GM12878 (cell line): ENCODE results near the gene SPIB. TPM values are rescaled to one million over a fixed set of nuclear protein-coding genes. Genes with fewer than 3 reads are reported as not detected.

Experiments
- ATAC-seq: fragments of 200-7000 bp; cut with Tn5 transposase; 3 replicates; pipeline ENCODE4 v1.9.1; 2020; ENCODE audit warnings: mild to moderate bottlenecking, moderate library complexity
- BruUV-seq: library from RNA; stranded (reverse); fragments of 400-500 nt; replicated peaks from 2 replicates; lab custom pipeline; 2021; lab: Mats Ljungman, UMichigan
- CTCF ChIA-PET: fragments of 300-600 bp; sonication (Branson Sonifier 250); formaldehyde crosslinking; extraction: SDS; loops from one replicate; lab custom pipeline; 2021; ENCODE audit warnings: inconsistent platforms; lab: Yijun Ruan, JAX
- POLR2A ChIA-PET: fragments of 350-600 bp; formaldehyde crosslinking; extraction: SDS; loops from one replicate; lab custom pipeline; 2021; ENCODE audit warnings: inconsistent platforms; lab: Charles Lee
- RAD21 ChIA-PET: fragments of 300-600 bp; sonication (Branson Sonifier 250); formaldehyde crosslinking; loops from one replicate; lab custom pipeline; 2023; ENCODE audit warnings: antibody characterized with exemption; ENCODE audit not compliant: unreplicated experiment; lab: Charles Lee
- SMC1A ChIA-PET: fragments of 300-600 bp; sonication (Branson Sonifier 250); formaldehyde crosslinking; loops from one replicate; lab custom pipeline; 2023; ENCODE audit not compliant: unreplicated experiment, uncharacterized antibody; lab: Charles Lee
- DNase-seq: peaks from one replicate; pipeline ENCODE4 v3.0.0-alpha.2; 2011; ENCODE audit warnings: low read depth, low spot score
- FAIRE-seq: peaks from 3 replicates; lab custom pipeline; 2011; peaks lifted over from hg19 to GRCh38; lab: Jason Lieb, UNC
- H2AFZ ChIP-seq: 2 replicates; pipeline ENCODE4 v1.6.0; 2011; ENCODE audit warnings: low read depth, low read length, control low read depth; ENCODE audit not compliant: control insufficient read depth
- H3K27ac ChIP-seq: 2 replicates; pipeline ENCODE4 v1.5.1; 2011; ENCODE audit warnings: control low read depth; ENCODE audit not compliant: control insufficient read depth, insufficient read depth
- H3K27me3 ChIP-seq, 2 experiments: replicated peaks in 1 of 2; 2 replicates each; pipeline versions ENCODE4 v1.6.0 to v1.6.1; 2011; ENCODE audit warnings: low read length in 1 of 2; ENCODE audit not compliant: control insufficient read depth in 2 of 2, insufficient read depth in 2 of 2
- H3K36me3 ChIP-seq, 2 experiments: 2 replicates each; pipeline ENCODE4 v1.5.1; 2011; ENCODE audit warnings: low read length in 1 of 2; ENCODE audit not compliant: control insufficient read depth in 2 of 2, insufficient read depth in 2 of 2
- H3K4me1 ChIP-seq: 2 replicates; pipeline ENCODE4 v1.6.1; 2011; ENCODE audit warnings: mild to moderate bottlenecking, low read length, moderate library complexity, mixed read lengths; ENCODE audit not compliant: control insufficient read depth, insufficient read depth
- H3K4me2 ChIP-seq: 2 replicates; pipeline ENCODE4 v1.6.0; 2011; ENCODE audit warnings: control low read depth; ENCODE audit not compliant: control insufficient read depth, insufficient read depth
- H3K4me3 ChIP-seq: fragments of 200-600 bp; sonication (generic); 2 replicates; pipeline ENCODE4 v1.5.1; 2016
- H3K79me2 ChIP-seq: 2 replicates; pipeline ENCODE4 v1.6.0; 2011; ENCODE audit warnings: low read length; ENCODE audit not compliant: control insufficient read depth, insufficient read depth
- H3K9ac ChIP-seq: 2 replicates; pipeline ENCODE4 v1.8.0; 2011; ENCODE audit warnings: low read length, control low read depth, mixed read lengths; ENCODE audit not compliant: control insufficient read depth, insufficient read depth
- H3K9me3 ChIP-seq: replicated peaks from 3 replicates; pipeline ENCODE4 v1.5.1; 2011; ENCODE audit warnings: mild to moderate bottlenecking, low read length; ENCODE audit not compliant: control insufficient read depth, insufficient read depth
- H4K20me1 ChIP-seq: 2 replicates; pipeline ENCODE4 v1.6.0; 2011; ENCODE audit not compliant: control insufficient read depth, insufficient read depth
- IKZF1 ChIP-seq: fragments of 450-650 bp; conservative IDR thresholded peaks from 2 replicates; pipeline ENCODE4 v1.6.1; 2017; ENCODE audit warnings: antibody characterized with exemption, mild to moderate bottlenecking
- JUND ChIP-seq: IDR thresholded peaks from 2 replicates; pipeline ENCODE4 v1.6.1; 2012; ENCODE audit warnings: low read depth, mild to moderate bottlenecking, low read length, improper control_type of control experiment, moderate library complexity
- NR2C1 ChIP-seq: fragments of 450-650 bp; IDR thresholded peaks from 2 replicates; pipeline ENCODE4 v1.6.1; 2017; ENCODE audit warnings: antibody characterized with exemption, mild to moderate bottlenecking, moderate library complexity
- NR2C2 ChIP-seq: IDR thresholded peaks from 2 replicates; pipeline ENCODE4 v1.6.1; 2011; ENCODE audit warnings: borderline replicate concordance, low read depth; ENCODE audit not compliant: control insufficient read depth, insufficient read length
- NR2F1 ChIP-seq: fragments of 450-650 bp; conservative IDR thresholded peaks from 2 replicates; pipeline ENCODE4 v1.6.1; 2017; ENCODE audit warnings: mild to moderate bottlenecking
- SMAD1 ChIP-seq: fragments of 450-650 bp; IDR thresholded peaks from 2 replicates; pipeline ENCODE4 v1.6.1; 2018; ENCODE audit warnings: mild to moderate bottlenecking, low read depth; ENCODE audit not compliant: partially characterized antibody
- SRF ChIP-seq, 2 experiments: IDR thresholded peaks; 2 replicates each; pipeline ENCODE4 v1.6.1; 2011; ENCODE audit warnings: low read depth in 2 of 2, low read length in 2 of 2, mild to moderate bottlenecking in 1 of 2, moderate library complexity in 1 of 2
- YBX1 ChIP-seq: fragments of 450-650 bp; IDR thresholded peaks from 2 replicates; pipeline ENCODE4 v1.6.1; 2016; ENCODE audit warnings: antibody characterized with exemption
- ZSCAN29 ChIP-seq: fragments of 450-650 bp; IDR thresholded peaks from 2 replicates; pipeline ENCODE4 v1.6.1; 2017; ENCODE audit warnings: mild to moderate bottlenecking, moderate library complexity
- ZZZ3 ChIP-seq: IDR thresholded peaks from 2 replicates; pipeline ENCODE4 v1.6.1; 2011; ENCODE audit warnings: low read depth; ENCODE audit not compliant: control insufficient read depth, insufficient read length
- WGBS: methylation state at CpG from one replicate; pipeline ENCODE4 v1.1.6; 2016; ENCODE audit warnings: low lambda C conversion rate; ENCODE audit not compliant: insufficient replicate concordance, insufficient coverage; ENCODE audit errors: missing lambda C conversion rate; 5-methylcytosine and 5-hydroxymethylcytosine counted together
- in situ Hi-C: fragments of 300-500 bp; cut with MboI; formaldehyde crosslinking; loops from 9 replicates; pipeline ENCODE4 v1.14.3; 2018; ENCODE audit warnings: mixed read lengths
- intact Hi-C: fragments of 100-400 bp; cut with micrococcal nuclease; formaldehyde crosslinking; loops from one replicate; pipeline ENCODE4 v1.14.2; 2022; ENCODE audit not compliant: unreplicated experiment
- polyA plus RNA-seq, 11 experiments: library from polyadenylated mRNA; depleted of rRNA in 4 of 11; unstranded in 6 of 11; stranded (reverse) in 5 of 11; fragments of >200 nt; fragmentation: Nextera tagmentation in 4 of 11; fragmentation: Illumina TruSeq in 1 of 11; extraction: Ambion mirVana in 4 of 11; extraction: Trizol in 1 of 11; gene quantifications; 1 replicate in 1 of 11; 2 replicates in 10 of 11; pipeline versions ENCODE4 v1.2.1 to v1.2.3, GENCODE V29; 2011 to 2016; ENCODE audit warnings: inconsistent platforms in 2 of 11, missing spikeins in 2 of 11, low read depth in 1 of 11
- total RNA-seq, 4 experiments: library from RNA; depleted of rRNA in 3 of 4; stranded (reverse); fragments of >200 nt in 3 of 4; fragmentation: Illumina TruSeq in 1 of 4; extraction: Trizol in 1 of 4; gene quantifications; 2 replicates each; pipeline versions ENCODE4 v1.2.1 to v1.2.3, GENCODE V29; 2013 to 2021
- TF ChIP-seq, protein P1 (sequence below): fragments of 450-650 bp; formaldehyde crosslinking; IDR thresholded peaks from 2 replicates; pipeline ENCODE4 v1.5.0; 2022; ENCODE audit warnings: mild to moderate bottlenecking, missing genetic modification characterization
- TF ChIP-seq, protein P2 (sequence below): IDR thresholded peaks from 2 replicates; pipeline ENCODE4 v1.6.1; 2011; ENCODE audit warnings: low read depth, low read length, improper control_type of control experiment, borderline replicate concordance

The SPIB gene
- total and polyA plus RNA-seq, 10 of the 15 experiments (the other 5 are each of a cell fraction or from before 2014, with no cell fraction given): 3.5 to 123 (median 56.0) TPM

DNA sequence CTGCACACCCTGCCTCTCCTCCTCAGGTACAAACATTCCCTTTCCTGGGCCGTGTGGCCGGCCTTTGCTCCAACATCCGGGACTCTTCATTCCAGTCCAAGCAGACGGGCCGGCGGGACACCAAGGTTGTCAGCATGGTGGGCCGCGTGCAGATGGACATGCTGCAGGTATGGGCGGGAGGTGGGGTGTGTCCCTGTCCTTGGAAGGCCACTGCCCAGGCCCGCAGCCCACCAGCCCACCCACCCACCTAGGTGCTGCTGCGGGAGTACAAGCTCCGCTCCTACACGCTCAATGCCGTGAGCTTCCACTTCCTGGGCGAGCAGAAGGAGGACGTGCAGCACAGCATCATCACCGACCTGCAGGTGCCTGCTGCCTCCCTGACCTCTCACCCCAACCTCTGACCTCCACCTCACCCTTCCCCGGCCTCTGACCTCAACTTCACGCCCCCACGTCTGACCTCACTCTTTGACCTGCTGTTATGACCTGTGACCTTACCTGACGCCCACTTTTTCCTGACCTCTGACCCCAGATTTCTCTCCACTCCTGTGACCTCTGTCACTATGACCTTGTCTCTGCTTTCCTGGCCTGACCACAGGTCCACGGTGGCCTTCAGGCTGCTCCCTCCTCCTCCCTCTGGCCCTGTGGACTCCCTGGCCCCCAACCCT, 12.4 kb upstream of the SPIB start:
- ATAC-seq: no peak
- DNase-seq: no peak
- no peaks in the 10 kb centered on the region for H3K79me2 ChIP-seq
- FAIRE-seq: no peak
- ChIA-PET SMC1A (no interaction called here), CTCF (no interaction called here), RAD21 (no interaction called here), POLR2A (no interaction called here)
- peaks cover 2 to 50% of the 10 kb centered on the region in 2 experiments; a peak in 2 of 4 replicates for H3K36me3 ChIP-seq
- no peak overlapping the region for H3K9ac ChIP-seq
- H2AFZ ChIP-seq: no peak overlapping the region
- no peak overlapping the region for H3K4me2 ChIP-seq
- 92% methylated on average over 22 of the region's 22 CpGs for WGBS
- in situ Hi-C loops: no loop called here
- TF ChIP-seq SRF (IDR thresholded peaks at IDR 0.05; ENCODE audit: low read depth in 2 of 2, low read length in 2 of 2): no peak
- TF ChIP-seq NR2F1: peak; percentile 64
- no peak for TF ChIP-seq JUND
- TF ChIP-seq ZSCAN29: no peak
- TF ChIP-seq NR2C1: peak; percentile 71
- TF ChIP-seq SMAD1: no peak
- BruUV-seq: no TSS peak
- intact Hi-C loops: no loop called here
- no peaks in the 10 kb centered on the region for H4K20me1 ChIP-seq
- no peaks in the 10 kb centered on the region for H3K27me3 ChIP-seq
- no peaks in the 10 kb centered on the region for H3K4me1 ChIP-seq
- H3K4me3 ChIP-seq: no peak overlapping the region
- H3K9me3 ChIP-seq: no peaks in the 10 kb centered on the region
- no peak overlapping the region for H3K27ac ChIP-seq

DNA sequence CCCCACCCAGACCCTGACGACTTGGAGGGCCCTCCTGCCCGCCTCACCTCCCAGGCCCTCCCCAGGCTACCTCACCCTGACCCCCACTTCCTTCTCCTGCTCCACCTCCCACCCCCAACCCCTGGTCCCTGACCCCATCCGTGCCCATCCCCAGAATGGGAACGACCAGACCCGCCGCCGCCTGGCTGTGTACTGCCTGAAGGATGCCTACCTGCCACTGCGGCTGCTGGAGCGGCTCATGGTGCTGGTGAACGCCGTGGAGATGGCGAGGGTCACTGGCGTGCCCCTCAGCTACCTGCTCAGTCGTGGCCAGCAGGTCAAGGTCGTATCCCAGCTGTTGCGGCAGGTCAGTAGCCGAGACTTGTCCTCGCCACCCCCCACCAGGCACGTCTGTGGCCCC, 11.9 kb upstream of the SPIB start:
- ChIA-PET CTCF (no interaction called here), POLR2A (interaction anchor here (0.6 to 0.7 kb wide), 2 partner anchors 23 to 53 kb away, joined by 5 to 7 read pairs; no protein-coding TSS in a partner anchor), SMC1A (interaction anchor here (0.6 to 0.7 kb wide), 2 partner anchors 131 to 178 kb away, joined by 3 to 4 read pairs; no protein-coding TSS in a partner anchor), RAD21 (no interaction called here)
- no peaks in the 10 kb centered on the region for H3K79me2 ChIP-seq
- no peaks in the 10 kb centered on the region for H4K20me1 ChIP-seq
- no peak overlapping the region for H2AFZ ChIP-seq
- no TSS peak for BruUV-seq
- no peak overlapping the region for H3K4me2 ChIP-seq
- ATAC-seq (no peak), FAIRE-seq (no peak), DNase-seq (no peak)
- no peak overlapping the region for H3K27ac ChIP-seq
- no peak overlapping the region for H3K9ac ChIP-seq
- intact Hi-C loops (no loop called here), in situ Hi-C loops (no loop called here)
- WGBS: 96% methylated on average over 17 of the region's 19 CpGs
- H3K36me3 ChIP-seq: peaks cover 2 to 47% of the 10 kb centered on the region in 2 experiments; a peak in 2 of 4 replicates
- no peaks in the 10 kb centered on the region for H3K27me3 ChIP-seq
- H3K4me1 ChIP-seq: no peaks in the 10 kb centered on the region
- no peak overlapping the region for H3K4me3 ChIP-seq
- H3K9me3 ChIP-seq: no peaks in the 10 kb centered on the region
- no peak for TF ChIP-seq ZZZ3
- no peak for TF ChIP-seq YBX1
- TF ChIP-seq, protein P1, sequence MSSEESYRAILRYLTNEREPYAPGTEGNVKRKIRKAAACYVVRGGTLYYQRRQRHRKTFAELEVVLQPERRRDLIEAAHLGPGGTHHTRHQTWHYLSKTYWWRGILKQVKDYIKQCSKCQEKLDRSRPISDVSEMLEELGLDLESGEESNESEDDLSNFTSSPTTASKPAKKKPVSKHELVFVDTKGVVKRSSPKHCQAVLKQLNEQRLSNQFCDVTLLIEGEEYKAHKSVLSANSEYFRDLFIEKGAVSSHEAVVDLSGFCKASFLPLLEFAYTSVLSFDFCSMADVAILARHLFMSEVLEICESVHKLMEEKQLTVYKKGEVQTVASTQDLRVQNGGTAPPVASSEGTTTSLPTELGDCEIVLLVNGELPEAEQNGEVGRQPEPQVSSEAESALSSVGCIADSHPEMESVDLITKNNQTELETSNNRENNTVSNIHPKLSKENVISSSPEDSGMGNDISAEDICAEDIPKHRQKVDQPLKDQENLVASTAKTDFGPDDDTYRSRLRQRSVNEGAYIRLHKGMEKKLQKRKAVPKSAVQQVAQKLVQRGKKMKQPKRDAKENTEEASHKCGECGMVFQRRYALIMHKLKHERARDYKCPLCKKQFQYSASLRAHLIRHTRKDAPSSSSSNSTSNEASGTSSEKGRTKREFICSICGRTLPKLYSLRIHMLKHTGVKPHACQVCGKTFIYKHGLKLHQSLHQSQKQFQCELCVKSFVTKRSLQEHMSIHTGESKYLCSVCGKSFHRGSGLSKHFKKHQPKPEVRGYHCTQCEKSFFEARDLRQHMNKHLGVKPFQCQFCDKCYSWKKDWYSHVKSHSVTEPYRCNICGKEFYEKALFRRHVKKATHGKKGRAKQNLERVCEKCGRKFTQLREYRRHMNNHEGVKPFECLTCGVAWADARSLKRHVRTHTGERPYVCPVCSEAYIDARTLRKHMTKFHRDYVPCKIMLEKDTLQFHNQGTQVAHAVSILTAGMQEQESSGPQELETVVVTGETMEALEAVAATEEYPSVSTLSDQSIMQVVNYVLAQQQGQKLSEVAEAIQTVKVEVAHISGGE (CRISPR knock-in tag): no peak
- no peak for TF ChIP-seq IKZF1
- TF ChIP-seq, protein P2, sequence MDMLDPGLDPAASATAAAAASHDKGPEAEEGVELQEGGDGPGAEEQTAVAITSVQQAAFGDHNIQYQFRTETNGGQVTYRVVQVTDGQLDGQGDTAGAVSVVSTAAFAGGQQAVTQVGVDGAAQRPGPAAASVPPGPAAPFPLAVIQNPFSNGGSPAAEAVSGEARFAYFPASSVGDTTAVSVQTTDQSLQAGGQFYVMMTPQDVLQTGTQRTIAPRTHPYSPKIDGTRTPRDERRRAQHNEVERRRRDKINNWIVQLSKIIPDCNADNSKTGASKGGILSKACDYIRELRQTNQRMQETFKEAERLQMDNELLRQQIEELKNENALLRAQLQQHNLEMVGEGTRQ: no peak
- no peak for TF ChIP-seq NR2C2
